Posterior cingulate gyrus (tissue), 11 donors: ENCODE data around the gene FLNB.
"Not testable (repeated sequence)": the region's sequence is repeated elsewhere in the genome, so short reads cannot be mapped to it uniquely, and the experiment has no call there.

Experiments
- DNase-seq, 10 donors: peaks; one replicate each; pipeline versions ENCODE4 v3.0.0 to v3.0.0-alpha.2; 2020 to 2021; ENCODE audit warnings: mixed read lengths in 3 of 10
- intact Hi-C: fragments of 100-400 bp; cut with DNase I; formaldehyde crosslinking; loops from one replicate; pipeline ENCODE4 v1.15.1; 2023

Gene FLNB

GRCh38 chr3:58044691-58045483, 36.7 kb downstream of the FLNB start:
- intact Hi-C loops = no loop called here
- no peak for DNase-seq

- no peak for DNase-seq
- intact Hi-C loops = no loop called here
Measured at GRCh38 chr3:58047826-58048225, 39.6 kb downstream of the FLNB start.

GRCh38 chr3:58048301-58048700, 40.1 kb downstream of the FLNB start:
- DNase-seq = no peak
- intact Hi-C loops = no loop called here

GRCh38 chr3:58049143-58049785, 41.0 kb downstream of the FLNB start:
- intact Hi-C loops = no loop called here
- DNase-seq = no peak

- DNase-seq = peak in 1 of 10 donors; percentile 35
- intact Hi-C loops = no loop called here
Measured at GRCh38 chr3:58051196-58051595, 43.0 kb downstream of the FLNB start.

- peak in 1 of 10 donors; percentile 71 for DNase-seq
- intact Hi-C loops = not testable (repeated sequence)
Measured at GRCh38 chr3:58051658-58052261, 43.5 kb downstream of the FLNB start.

- intact Hi-C loops = no loop called here
- DNase-seq = peak in 9 of 10 donors; percentile 21 to 90 (median 54)
Measured at GRCh38 chr3:58052373-58053273, 44.4 kb downstream of the FLNB start.

GRCh38 chr3:58054652-58055051, 46.4 kb downstream of the FLNB start:
- no peak for DNase-seq
- intact Hi-C loops = no loop called here

- intact Hi-C loops = no loop called here
Measured at GRCh38 chr3:58055314-58055713, 47.1 kb downstream of the FLNB start.

GRCh38 chr3:58055891-58056290, 47.7 kb downstream of the FLNB start:
- DNase-seq, intact Hi-C loops: not testable (repeated sequence)

More at GRCh38 chr3:58055314-58055713, 47.1 kb downstream of the FLNB start:
- peak in 1 of 10 donors; percentile 4 for DNase-seq

- no peak for DNase-seq
- intact Hi-C loops = no loop called here
Measured at GRCh38 chr3:58058361-58059263, 50.4 kb downstream of the FLNB start.

- DNase-seq = peak in 1 of 10 donors; percentile 8
Measured at GRCh38 chr3:58059349-58060321, 51.4 kb downstream of the FLNB start.

GRCh38 chr3:58062472-58062871, 54.2 kb downstream of the FLNB start:
- intact Hi-C loops = no loop called here
- DNase-seq = peak in 1 of 10 donors; percentile 33

More at GRCh38 chr3:58059349-58060321, 51.4 kb downstream of the FLNB start:
- intact Hi-C loops = no loop called here

- DNase-seq = peak in 1 of 10 donors; percentile 45
- intact Hi-C loops = no loop called here
Measured at GRCh38 chr3:58063022-58063815, 55.0 kb downstream of the FLNB start.

- DNase-seq = no peak
- intact Hi-C loops = no loop called here
Measured at GRCh38 chr3:58064923-58065638, 56.9 kb downstream of the FLNB start.

GRCh38 chr3:58065700-58066167, 57.5 kb downstream of the FLNB start:
- intact Hi-C loops = no loop called here
- peak in 1 of 10 donors; percentile 13 for DNase-seq

GRCh38 chr3:58066842-58067241, 58.6 kb downstream of the FLNB start:
- intact Hi-C loops = no loop called here
- DNase-seq = no peak
